Peyer's patch (tissue), 4 donors: ENCODE results near the gene MYO9A.

ENCODE experiments used
- POLR2A ChIP-seq, 2 donors: fragments of 450-650 bp; IDR thresholded peaks; one replicate each; pipeline ENCODE4 v1.5.1; 2017; ENCODE audit warnings: antibody characterized with exemption in 2 of 2, mild to moderate bottlenecking in 2 of 2, moderate library complexity in 2 of 2
- TF ChIP-seq, protein P1 (sequence below), 6 experiments: fragments of 450-650 bp in 4 of 6; fragments of 200-600 bp in 2 of 6; sonication (generic) in 1 of 6; IDR thresholded peaks; one replicate each; pipeline ENCODE4 v1.5.1; 2017 to 2019; ENCODE audit warnings: antibody characterized with exemption in 6 of 6, mild to moderate bottlenecking in 3 of 6, moderate library complexity in 1 of 6

- TF ChIP-seq, protein P1, sequence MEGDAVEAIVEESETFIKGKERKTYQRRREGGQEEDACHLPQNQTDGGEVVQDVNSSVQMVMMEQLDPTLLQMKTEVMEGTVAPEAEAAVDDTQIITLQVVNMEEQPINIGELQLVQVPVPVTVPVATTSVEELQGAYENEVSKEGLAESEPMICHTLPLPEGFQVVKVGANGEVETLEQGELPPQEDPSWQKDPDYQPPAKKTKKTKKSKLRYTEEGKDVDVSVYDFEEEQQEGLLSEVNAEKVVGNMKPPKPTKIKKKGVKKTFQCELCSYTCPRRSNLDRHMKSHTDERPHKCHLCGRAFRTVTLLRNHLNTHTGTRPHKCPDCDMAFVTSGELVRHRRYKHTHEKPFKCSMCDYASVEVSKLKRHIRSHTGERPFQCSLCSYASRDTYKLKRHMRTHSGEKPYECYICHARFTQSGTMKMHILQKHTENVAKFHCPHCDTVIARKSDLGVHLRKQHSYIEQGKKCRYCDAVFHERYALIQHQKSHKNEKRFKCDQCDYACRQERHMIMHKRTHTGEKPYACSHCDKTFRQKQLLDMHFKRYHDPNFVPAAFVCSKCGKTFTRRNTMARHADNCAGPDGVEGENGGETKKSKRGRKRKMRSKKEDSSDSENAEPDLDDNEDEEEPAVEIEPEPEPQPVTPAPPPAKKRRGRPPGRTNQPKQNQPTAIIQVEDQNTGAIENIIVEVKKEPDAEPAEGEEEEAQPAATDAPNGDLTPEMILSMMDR (IDR thresholded peaks at IDR 0.05) = no peak
- no peak for TF ChIP-seq POLR2A (IDR thresholded peaks at IDR 0.05)
Measured at GRCh38 chr15:71892335-71892734, 225.6 kb downstream of the MYO9A start.
